Keratinocyte (primary cell): Measurements from ENCODE around the gene PSMB2. TPM values are rescaled to one million over a fixed set of nuclear protein-coding genes. Genes with fewer than 3 reads are reported as not detected.

Source experiments
- DNase-seq: peaks from one replicate; pipeline ENCODE4 v3.0.0-alpha.2; 2011; ENCODE audit warnings: low read depth, missing footprints, low spot score
- FAIRE-seq: peaks from 2 replicates; lab custom pipeline; 2011; peaks lifted over from hg19 to GRCh38; lab: Jason Lieb, UNC
- H2AFZ ChIP-seq: 2 replicates; pipeline ENCODE4 v1.6.0; 2012; ENCODE audit warnings: low read length, control low read depth, inconsistent platforms; ENCODE audit not compliant: control insufficient read depth
- H3K27ac ChIP-seq: 2 replicates; pipeline ENCODE4 v1.5.1; 2011; ENCODE audit warnings: low read length; ENCODE audit not compliant: control insufficient read depth, insufficient read depth
- H3K27me3 ChIP-seq: 3 replicates; pipeline ENCODE4 v1.6.0; 2011; ENCODE audit warnings: low read length; ENCODE audit not compliant: control insufficient read depth, insufficient read depth; ENCODE audit errors: extremely low read depth
- H3K36me3 ChIP-seq, 2 experiments: 2 replicates in 1 of 2; 3 replicates in 1 of 2; pipeline ENCODE4 v1.5.1; 2011; ENCODE audit warnings: low read length in 2 of 2, mild to moderate bottlenecking in 1 of 2; ENCODE audit not compliant: control insufficient read depth in 2 of 2, insufficient read depth in 2 of 2; ENCODE audit errors: extremely low read depth in 1 of 2
- H3K4me1 ChIP-seq: 3 replicates; pipeline ENCODE4 v1.5.1; 2011; ENCODE audit warnings: low read length; ENCODE audit not compliant: control insufficient read depth, insufficient read depth; ENCODE audit errors: extremely low read depth
- H3K4me2 ChIP-seq: 3 replicates; pipeline ENCODE4 v1.6.0; 2011; ENCODE audit warnings: low read depth, low read length; ENCODE audit not compliant: control insufficient read depth, insufficient read depth; ENCODE audit errors: extremely low read depth
- H3K4me3 ChIP-seq, 3 experiments: fragments of 200-600 bp in 1 of 3; sonication (generic) in 1 of 3; 2 replicates in 2 of 3; 3 replicates in 1 of 3; pipeline ENCODE4 v1.5.1; 2011 to 2016; ENCODE audit warnings: low read length in 3 of 3, mild to moderate bottlenecking in 3 of 3, control low read depth in 2 of 3, inconsistent platforms in 1 of 3, low read depth in 1 of 3, mixed read lengths in 1 of 3, mixed run types in 1 of 3, moderate library complexity in 1 of 3; ENCODE audit not compliant: control insufficient read depth in 2 of 3, insufficient read depth in 2 of 3; ENCODE audit errors: extremely low read depth in 1 of 3
- H3K79me2 ChIP-seq: 2 replicates; pipeline ENCODE4 v1.6.0; 2012; ENCODE audit warnings: low read length; ENCODE audit not compliant: control insufficient read depth, insufficient read depth
- H3K9ac ChIP-seq: 3 replicates; pipeline ENCODE4 v1.6.0; 2011; ENCODE audit warnings: low read length; ENCODE audit not compliant: control insufficient read depth, insufficient read depth; ENCODE audit errors: extremely low read depth
- H3K9me1 ChIP-seq: 3 replicates; pipeline ENCODE4 v1.6.0; 2011; ENCODE audit warnings: low read length; ENCODE audit not compliant: control insufficient read depth, insufficient read depth; ENCODE audit errors: extremely low read depth
- H3K9me3 ChIP-seq: 2 replicates; pipeline ENCODE4 v1.5.1; 2012; ENCODE audit warnings: low read depth, low read length; ENCODE audit not compliant: control insufficient read depth
- H4K20me1 ChIP-seq: 3 replicates; pipeline ENCODE4 v1.6.0; 2011; ENCODE audit warnings: low read length; ENCODE audit not compliant: control insufficient read depth, insufficient read depth; ENCODE audit errors: extremely low read depth
- CTCF ChIP-seq, 3 experiments: IDR thresholded peaks in 1 of 3; conservative IDR thresholded peaks in 1 of 3; optimal IDR thresholded peaks in 1 of 3; 2 replicates in 2 of 3; 3 replicates in 1 of 3; pipeline versions ENCODE3 to v1.5.1; 2011; ENCODE audit warnings: low read length in 3 of 3, mild to moderate bottlenecking in 3 of 3, moderate library complexity in 2 of 3, control low read depth in 1 of 3, inconsistent platforms in 1 of 3; ENCODE audit not compliant: insufficient read depth in 2 of 3; ENCODE audit errors: extremely low read depth in 1 of 3
- EZH2 ChIP-seq: IDR thresholded peaks from one replicate; pipeline ENCODE4 v1.6.1; 2012; ENCODE audit warnings: inconsistent platforms, mild to moderate bottlenecking, low read length, moderate library complexity
- dilution Hi-C: fragments of 300-500 bp; cut with MboI; formaldehyde crosslinking; loops from one replicate; pipeline ENCODE4 v1.7.0; 2020; ENCODE audit warnings: low sequenced_read_pairs; ENCODE audit not compliant: extremely low pct_ligation_motif_present
- polyA plus RNA-seq, 5 experiments: library from polyadenylated mRNA; depleted of rRNA in 3 of 5; stranded (reverse) in 3 of 5; stranded (forward) in 1 of 5; unstranded in 1 of 5; fragments of >200 nt; gene quantifications; 1 replicate in 1 of 5; 2 replicates in 3 of 5; 3 replicates in 1 of 5; pipeline versions ENCODE4 v1.2.1 to v1.2.3, GENCODE V29; 2011 to 2012; ENCODE audit warnings: missing spikeins in 2 of 5, low read depth in 1 of 5, low replicate concordance in 1 of 5

Gene PSMB2
- polyA plus RNA-seq, 1 donor (not counting 4 experiments of a cell fraction or from before 2014, with no cell fraction given), result 108 TPM

DNA sequence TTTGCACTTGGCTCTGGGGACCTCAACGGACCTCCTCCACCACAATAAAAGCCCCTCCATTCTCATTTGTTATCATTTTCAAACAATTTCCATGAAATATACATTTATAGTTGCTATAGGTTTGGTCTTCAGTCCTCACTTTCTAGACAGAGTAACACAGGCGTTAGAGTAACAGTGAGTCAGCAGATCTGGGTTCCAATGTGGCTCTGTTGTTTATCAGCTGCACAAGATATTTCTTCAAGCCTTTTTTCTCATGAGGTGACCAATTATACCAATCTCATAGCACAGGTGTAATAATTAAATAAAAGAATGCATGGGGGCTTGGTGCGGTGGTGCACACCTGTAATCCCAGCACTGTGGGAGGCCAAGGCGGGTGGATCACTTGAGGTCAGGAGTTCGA lies 32.8 kb upstream of the PSMB2 start:
- no peak for TF ChIP-seq CTCF (optimal IDR thresholded peaks at IDR 0.05 in 1 of 3, IDR thresholded peaks at IDR 0.05 in 1 of 3, conservative IDR thresholded peaks at IDR 0.05 in 1 of 3; ENCODE audit: extremely low read depth in 1 of 3, insufficient read depth in 2 of 3, low read length in 3 of 3)
- no peak for TF ChIP-seq EZH2
- H3K9me1 ChIP-seq, result no peaks in the 10 kb centered on the region
- H3K4me3 ChIP-seq, result no peak overlapping the region
- no peaks in the 10 kb centered on the region for H3K9me3 ChIP-seq
- DNase-seq, result no peak
- no peak overlapping the region for H3K27ac ChIP-seq
- no peaks in the 10 kb centered on the region for H3K4me1 ChIP-seq
- H3K36me3 ChIP-seq, result no peaks in the 10 kb centered on the region
- H2AFZ ChIP-seq, result no peak overlapping the region
- H3K4me2 ChIP-seq, result no peak overlapping the region
- FAIRE-seq, result no peak
- H3K27me3 ChIP-seq, result peaks cover 3% of the 10 kb centered on the region
- H3K9ac ChIP-seq, result no peak overlapping the region
- dilution Hi-C loops, result no loop called here
- no peaks in the 10 kb centered on the region for H4K20me1 ChIP-seq
- no peaks in the 10 kb centered on the region for H3K79me2 ChIP-seq

DNA sequence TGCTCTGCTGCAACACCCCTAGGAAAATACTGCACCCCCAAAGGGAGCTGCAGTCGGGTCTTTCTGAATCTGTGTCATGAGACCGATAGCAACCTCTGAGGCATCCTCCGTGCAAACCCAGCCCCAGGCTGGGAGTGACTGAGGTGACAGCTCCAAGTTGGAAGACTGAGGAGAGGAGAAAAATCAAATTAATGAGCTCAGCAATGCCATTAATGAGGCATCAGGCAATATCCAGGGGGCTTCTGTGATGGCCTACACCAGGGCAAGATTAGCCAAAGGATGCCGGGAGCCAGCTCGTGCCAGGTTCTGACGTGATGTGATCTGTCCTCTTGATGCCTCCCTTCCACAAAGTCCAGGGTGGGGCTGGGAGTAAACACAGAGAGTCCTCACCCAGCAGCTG lies 30.8 kb upstream of the PSMB2 start:
- dilution Hi-C loops, result no loop called here
- no peaks in the 10 kb centered on the region for H4K20me1 ChIP-seq

More for the DNA sequence above, 30.8 kb upstream of the PSMB2 start:
- no peak for DNase-seq
- H3K9me1 ChIP-seq, result no peaks in the 10 kb centered on the region
- H3K4me2 ChIP-seq, result no peak overlapping the region
- FAIRE-seq, result no peak
- no peaks in the 10 kb centered on the region for H3K79me2 ChIP-seq
- H3K4me3 ChIP-seq, result no peak overlapping the region
- H3K4me1 ChIP-seq, result no peaks in the 10 kb centered on the region
- H3K36me3 ChIP-seq, result no peaks in the 10 kb centered on the region
- no peak for TF ChIP-seq CTCF (optimal IDR thresholded peaks at IDR 0.05 in 1 of 3, IDR thresholded peaks at IDR 0.05 in 1 of 3, conservative IDR thresholded peaks at IDR 0.05 in 1 of 3; ENCODE audit: extremely low read depth in 1 of 3, insufficient read depth in 2 of 3, low read length in 3 of 3)
- no peak for TF ChIP-seq EZH2
- H3K27ac ChIP-seq, result no peak overlapping the region
- H2AFZ ChIP-seq, result no peak overlapping the region
- H3K27me3 ChIP-seq, result peaks cover 7% of the 10 kb centered on the region
- no peak overlapping the region for H3K9ac ChIP-seq
- no peaks in the 10 kb centered on the region for H3K9me3 ChIP-seq
